ENCODE data around the gene GATAD2A. TPM values are rescaled to one million over a fixed set of nuclear protein-coding genes. Genes with fewer than 3 reads are reported as not detected.

Gene GATAD2A
- total and polyA plus RNA-seq, 10 of the 15 experiments (the other 5 are each of a cell fraction or from before 2014, with no cell fraction given) = 2.6 to 173 (median 32.0) TPM

DNA sequence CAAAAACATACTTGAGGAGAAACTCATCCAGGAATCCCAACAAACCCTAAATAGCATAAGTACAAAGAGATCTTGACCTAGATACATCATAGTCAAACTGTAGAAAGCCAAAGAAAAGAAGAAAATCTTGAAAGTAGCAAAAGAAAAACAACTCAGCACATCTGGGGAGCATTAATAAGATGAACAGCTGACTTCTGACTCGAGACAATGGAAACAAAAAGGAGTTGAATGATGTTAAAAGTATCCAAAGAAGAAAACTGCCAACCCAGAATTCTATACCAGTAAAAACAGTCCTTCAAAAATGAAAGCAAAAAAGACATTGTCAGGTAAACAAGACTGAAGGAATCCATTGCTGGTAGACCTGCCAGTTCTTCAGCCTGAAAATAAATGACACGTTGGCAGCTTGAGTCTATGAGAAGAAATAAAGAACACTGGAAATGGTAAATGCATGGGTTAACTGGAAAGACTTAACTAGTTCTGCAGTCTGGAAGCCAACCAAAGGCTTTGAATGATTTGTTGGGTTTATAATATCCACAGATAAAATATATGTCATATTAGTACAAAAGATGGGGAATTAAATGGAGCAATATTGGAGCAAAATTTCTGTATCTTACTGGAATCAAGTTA, 63.1 kb downstream of the GATAD2A start (continued):
- TF ChIP-seq, protein P1, sequence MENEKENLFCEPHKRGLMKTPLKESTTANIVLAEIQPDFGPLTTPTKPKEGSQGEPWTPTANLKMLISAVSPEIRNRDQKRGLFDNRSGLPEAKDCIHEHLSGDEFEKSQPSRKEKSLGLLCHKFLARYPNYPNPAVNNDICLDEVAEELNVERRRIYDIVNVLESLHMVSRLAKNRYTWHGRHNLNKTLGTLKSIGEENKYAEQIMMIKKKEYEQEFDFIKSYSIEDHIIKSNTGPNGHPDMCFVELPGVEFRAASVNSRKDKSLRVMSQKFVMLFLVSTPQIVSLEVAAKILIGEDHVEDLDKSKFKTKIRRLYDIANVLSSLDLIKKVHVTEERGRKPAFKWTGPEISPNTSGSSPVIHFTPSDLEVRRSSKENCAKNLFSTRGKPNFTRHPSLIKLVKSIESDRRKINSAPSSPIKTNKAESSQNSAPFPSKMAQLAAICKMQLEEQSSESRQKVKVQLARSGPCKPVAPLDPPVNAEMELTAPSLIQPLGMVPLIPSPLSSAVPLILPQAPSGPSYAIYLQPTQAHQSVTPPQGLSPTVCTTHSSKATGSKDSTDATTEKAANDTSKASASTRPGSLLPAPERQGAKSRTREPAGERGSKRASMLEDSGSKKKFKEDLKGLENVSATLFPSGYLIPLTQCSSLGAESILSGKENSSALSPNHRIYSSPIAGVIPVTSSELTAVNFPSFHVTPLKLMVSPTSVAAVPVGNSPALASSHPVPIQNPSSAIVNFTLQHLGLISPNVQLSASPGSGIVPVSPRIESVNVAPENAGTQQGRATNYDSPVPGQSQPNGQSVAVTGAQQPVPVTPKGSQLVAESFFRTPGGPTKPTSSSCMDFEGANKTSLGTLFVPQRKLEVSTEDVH (IDR thresholded peaks at IDR 0.05; ENCODE audit: low read depth, partially characterized antibody) = peak; percentile 21
- TF ChIP-seq, protein P2, sequence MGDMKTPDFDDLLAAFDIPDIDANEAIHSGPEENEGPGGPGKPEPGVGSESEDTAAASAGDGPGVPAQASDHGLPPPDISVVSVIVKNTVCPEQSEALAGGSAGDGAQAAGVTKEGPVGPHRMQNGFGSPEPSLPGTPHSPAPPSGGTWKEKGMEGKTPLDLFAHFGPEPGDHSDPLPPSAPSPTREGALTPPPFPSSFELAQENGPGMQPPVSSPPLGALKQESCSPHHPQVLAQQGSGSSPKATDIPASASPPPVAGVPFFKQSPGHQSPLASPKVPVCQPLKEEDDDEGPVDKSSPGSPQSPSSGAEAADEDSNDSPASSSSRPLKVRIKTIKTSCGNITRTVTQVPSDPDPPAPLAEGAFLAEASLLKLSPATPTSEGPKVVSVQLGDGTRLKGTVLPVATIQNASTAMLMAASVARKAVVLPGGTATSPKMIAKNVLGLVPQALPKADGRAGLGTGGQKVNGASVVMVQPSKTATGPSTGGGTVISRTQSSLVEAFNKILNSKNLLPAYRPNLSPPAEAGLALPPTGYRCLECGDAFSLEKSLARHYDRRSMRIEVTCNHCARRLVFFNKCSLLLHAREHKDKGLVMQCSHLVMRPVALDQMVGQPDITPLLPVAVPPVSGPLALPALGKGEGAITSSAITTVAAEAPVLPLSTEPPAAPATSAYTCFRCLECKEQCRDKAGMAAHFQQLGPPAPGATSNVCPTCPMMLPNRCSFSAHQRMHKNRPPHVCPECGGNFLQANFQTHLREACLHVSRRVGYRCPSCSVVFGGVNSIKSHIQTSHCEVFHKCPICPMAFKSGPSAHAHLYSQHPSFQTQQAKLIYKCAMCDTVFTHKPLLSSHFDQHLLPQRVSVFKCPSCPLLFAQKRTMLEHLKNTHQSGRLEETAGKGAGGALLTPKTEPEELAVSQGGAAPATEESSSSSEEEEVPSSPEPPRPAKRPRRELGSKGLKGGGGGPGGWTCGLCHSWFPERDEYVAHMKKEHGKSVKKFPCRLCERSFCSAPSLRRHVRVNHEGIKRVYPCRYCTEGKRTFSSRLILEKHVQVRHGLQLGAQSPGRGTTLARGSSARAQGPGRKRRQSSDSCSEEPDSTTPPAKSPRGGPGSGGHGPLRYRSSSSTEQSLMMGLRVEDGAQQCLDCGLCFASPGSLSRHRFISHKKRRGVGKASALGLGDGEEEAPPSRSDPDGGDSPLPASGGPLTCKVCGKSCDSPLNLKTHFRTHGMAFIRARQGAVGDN (IDR thresholded peaks at IDR 0.05) = 0 out of 2 replicates have a peak, but pooled peaks have one; percentile 38
- TF ChIP-seq, protein P3, sequence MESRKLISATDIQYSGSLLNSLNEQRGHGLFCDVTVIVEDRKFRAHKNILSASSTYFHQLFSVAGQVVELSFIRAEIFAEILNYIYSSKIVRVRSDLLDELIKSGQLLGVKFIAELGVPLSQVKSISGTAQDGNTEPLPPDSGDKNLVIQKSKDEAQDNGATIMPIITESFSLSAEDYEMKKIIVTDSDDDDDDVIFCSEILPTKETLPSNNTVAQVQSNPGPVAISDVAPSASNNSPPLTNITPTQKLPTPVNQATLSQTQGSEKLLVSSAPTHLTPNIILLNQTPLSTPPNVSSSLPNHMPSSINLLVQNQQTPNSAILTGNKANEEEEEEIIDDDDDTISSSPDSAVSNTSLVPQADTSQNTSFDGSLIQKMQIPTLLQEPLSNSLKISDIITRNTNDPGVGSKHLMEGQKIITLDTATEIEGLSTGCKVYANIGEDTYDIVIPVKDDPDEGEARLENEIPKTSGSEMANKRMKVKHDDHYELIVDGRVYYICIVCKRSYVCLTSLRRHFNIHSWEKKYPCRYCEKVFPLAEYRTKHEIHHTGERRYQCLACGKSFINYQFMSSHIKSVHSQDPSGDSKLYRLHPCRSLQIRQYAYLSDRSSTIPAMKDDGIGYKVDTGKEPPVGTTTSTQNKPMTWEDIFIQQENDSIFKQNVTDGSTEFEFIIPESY (IDR thresholded peaks at IDR 0.05) = peak; percentile 34; the same call in 1 of the 2 replicates
- TF ChIP-seq, protein P4, sequence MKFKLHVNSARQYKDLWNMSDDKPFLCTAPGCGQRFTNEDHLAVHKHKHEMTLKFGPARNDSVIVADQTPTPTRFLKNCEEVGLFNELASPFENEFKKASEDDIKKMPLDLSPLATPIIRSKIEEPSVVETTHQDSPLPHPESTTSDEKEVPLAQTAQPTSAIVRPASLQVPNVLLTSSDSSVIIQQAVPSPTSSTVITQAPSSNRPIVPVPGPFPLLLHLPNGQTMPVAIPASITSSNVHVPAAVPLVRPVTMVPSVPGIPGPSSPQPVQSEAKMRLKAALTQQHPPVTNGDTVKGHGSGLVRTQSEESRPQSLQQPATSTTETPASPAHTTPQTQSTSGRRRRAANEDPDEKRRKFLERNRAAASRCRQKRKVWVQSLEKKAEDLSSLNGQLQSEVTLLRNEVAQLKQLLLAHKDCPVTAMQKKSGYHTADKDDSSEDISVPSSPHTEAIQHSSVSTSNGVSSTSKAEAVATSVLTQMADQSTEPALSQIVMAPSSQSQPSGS (IDR thresholded peaks at IDR 0.05; ENCODE audit: low read length) = no peak
- TF ChIP-seq, protein P5, sequence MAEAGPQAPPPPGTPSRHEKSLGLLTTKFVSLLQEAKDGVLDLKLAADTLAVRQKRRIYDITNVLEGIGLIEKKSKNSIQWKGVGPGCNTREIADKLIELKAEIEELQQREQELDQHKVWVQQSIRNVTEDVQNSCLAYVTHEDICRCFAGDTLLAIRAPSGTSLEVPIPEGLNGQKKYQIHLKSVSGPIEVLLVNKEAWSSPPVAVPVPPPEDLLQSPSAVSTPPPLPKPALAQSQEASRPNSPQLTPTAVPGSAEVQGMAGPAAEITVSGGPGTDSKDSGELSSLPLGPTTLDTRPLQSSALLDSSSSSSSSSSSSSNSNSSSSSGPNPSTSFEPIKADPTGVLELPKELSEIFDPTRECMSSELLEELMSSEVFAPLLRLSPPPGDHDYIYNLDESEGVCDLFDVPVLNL (IDR thresholded peaks at IDR 0.05; ENCODE audit: low read depth, low read length) = no peak
- no peak for TF ChIP-seq SMAD1 (IDR thresholded peaks at IDR 0.05; ENCODE audit: low read depth, partially characterized antibody)
- TF ChIP-seq, protein P6, sequence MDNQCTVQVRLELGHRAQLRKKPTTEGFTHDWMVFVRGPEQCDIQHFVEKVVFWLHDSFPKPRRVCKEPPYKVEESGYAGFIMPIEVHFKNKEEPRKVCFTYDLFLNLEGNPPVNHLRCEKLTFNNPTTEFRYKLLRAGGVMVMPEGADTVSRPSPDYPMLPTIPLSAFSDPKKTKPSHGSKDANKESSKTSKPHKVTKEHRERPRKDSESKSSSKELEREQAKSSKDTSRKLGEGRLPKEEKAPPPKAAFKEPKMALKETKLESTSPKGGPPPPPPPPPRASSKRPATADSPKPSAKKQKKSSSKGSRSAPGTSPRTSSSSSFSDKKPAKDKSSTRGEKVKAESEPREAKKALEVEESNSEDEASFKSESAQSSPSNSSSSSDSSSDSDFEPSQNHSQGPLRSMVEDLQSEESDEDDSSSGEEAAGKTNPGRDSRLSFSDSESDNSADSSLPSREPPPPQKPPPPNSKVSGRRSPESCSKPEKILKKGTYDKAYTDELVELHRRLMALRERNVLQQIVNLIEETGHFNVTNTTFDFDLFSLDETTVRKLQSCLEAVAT (IDR thresholded peaks at IDR 0.05) = peak; percentile 69; the same call in 1 of the 2 replicates
- TF ChIP-seq, protein P7, sequence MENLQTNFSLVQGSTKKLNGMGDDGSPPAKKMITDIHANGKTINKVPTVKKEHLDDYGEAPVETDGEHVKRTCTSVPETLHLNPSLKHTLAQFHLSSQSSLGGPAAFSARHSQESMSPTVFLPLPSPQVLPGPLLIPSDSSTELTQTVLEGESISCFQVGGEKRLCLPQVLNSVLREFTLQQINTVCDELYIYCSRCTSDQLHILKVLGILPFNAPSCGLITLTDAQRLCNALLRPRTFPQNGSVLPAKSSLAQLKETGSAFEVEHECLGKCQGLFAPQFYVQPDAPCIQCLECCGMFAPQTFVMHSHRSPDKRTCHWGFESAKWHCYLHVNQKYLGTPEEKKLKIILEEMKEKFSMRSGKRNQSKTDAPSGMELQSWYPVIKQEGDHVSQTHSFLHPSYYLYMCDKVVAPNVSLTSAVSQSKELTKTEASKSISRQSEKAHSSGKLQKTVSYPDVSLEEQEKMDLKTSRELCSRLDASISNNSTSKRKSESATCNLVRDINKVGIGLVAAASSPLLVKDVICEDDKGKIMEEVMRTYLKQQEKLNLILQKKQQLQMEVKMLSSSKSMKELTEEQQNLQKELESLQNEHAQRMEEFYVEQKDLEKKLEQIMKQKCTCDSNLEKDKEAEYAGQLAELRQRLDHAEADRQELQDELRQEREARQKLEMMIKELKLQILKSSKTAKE (IDR thresholded peaks at IDR 0.05; ENCODE audit: low read depth, poor library complexity, severe bottlenecking) = peak; percentile 89
- no peak for TF ChIP-seq TCF3 (IDR thresholded peaks at IDR 0.05; ENCODE audit: borderline replicate concordance, insufficient read depth, low read depth, low read length)
- peak in 1 of 2 experiments; percentile 46; a peak in 1 of 4 replicates for TF ChIP-seq IKZF2 (IDR thresholded peaks at IDR 0.05)
- peak; percentile 91 for TF ChIP-seq KLF5 (IDR thresholded peaks at IDR 0.05; ENCODE audit: partially characterized antibody)
- TF ChIP-seq ATF7 (IDR thresholded peaks at IDR 0.05; ENCODE audit: low read depth) = peak; percentile 26; the same call in 1 of the 2 replicates

All from GM12878 (cell line).